Progenitor cell of endocrine pancreas (in vitro differentiated cells): ENCODE data around the gene ST13. TPM values are rescaled to one million over a fixed set of nuclear protein-coding genes. Genes with fewer than 3 reads are reported as not detected.
A peak's percentile ranks its signal among the peaks of the same experiment; 100 is the strongest.
"Not testable (repeated sequence)": the region's sequence is repeated elsewhere in the genome, so short reads cannot be mapped to it uniquely, and the experiment has no call there.

Experiments used
- DNase-seq: peaks from one replicate; pipeline ENCODE4 v3.0.0; 2021; ENCODE audit warnings: low spot score; ENCODE audit not compliant: unreplicated experiment
- H3K27ac Mint-ChIP-seq: 2 replicates; pipeline ENCODE4 v1.8.0; 2021; ENCODE audit warnings: mild to moderate bottlenecking, moderate library complexity, mixed read lengths
- H3K27me3 Mint-ChIP-seq: 2 replicates; pipeline ENCODE4 v1.8.0; 2021; ENCODE audit warnings: mixed read lengths
- H3K36me3 Mint-ChIP-seq: 2 replicates; pipeline ENCODE4 v1.8.0; 2022; ENCODE audit warnings: mixed read lengths; ENCODE audit not compliant: insufficient read depth
- H3K4me1 Mint-ChIP-seq: 2 replicates; pipeline ENCODE4 v1.8.0; 2021; ENCODE audit warnings: low read depth, mixed read lengths
- H3K4me3 Mint-ChIP-seq: 2 replicates; pipeline ENCODE4 v1.8.0; 2021; ENCODE audit warnings: low read depth, mild to moderate bottlenecking, moderate library complexity, mixed read lengths
- H3K9me3 Mint-ChIP-seq: 2 replicates; pipeline ENCODE4 v1.8.0; 2021; ENCODE audit warnings: low read depth, mixed read lengths
- CTCF ChIP-seq: fragments of 200-600 bp; sonication (generic); IDR thresholded peaks from one replicate; pipeline ENCODE4 v1.5.0; 2021; ENCODE audit warnings: antibody characterized with exemption, mild to moderate bottlenecking; ENCODE audit not compliant: unreplicated experiment
- total RNA-seq: library from RNA; stranded (reverse); gene quantifications from 2 replicates; pipeline ENCODE4 v1.2.1, GENCODE V29; 2021

ST13 gene
- total RNA-seq, 1 donor from 2014 or later: 372 TPM

DNA sequence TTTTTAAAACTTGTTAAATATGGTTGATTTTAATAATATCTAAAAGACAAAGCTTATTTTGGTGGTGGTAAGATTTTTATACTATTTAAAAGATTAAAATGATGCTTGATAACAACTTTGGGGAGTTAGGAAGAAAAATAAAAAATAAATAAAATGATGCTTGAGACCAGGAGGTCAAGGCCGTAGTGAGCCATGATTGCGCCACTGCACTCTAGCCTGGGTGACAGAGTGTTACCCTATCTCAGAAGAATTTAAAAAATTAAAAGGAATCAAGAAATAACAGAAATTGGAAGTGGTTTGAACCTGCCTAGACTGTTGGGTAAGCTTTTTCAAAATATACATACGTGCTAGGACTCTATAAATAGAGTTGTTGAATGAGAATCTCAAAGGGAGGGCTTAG is 17.6 kb upstream of the ST13 start:
- no peak for DNase-seq
- no peaks in the 10 kb centered on the region for H3K36me3 Mint-ChIP-seq
- H3K4me1 Mint-ChIP-seq: no peaks in the 10 kb centered on the region
- H3K9me3 Mint-ChIP-seq: no peaks in the 10 kb centered on the region
- no peak overlapping the region for H3K27ac Mint-ChIP-seq
- no peak for TF ChIP-seq CTCF
- H3K4me3 Mint-ChIP-seq: no peak overlapping the region
- no peaks in the 10 kb centered on the region for H3K27me3 Mint-ChIP-seq

DNA sequence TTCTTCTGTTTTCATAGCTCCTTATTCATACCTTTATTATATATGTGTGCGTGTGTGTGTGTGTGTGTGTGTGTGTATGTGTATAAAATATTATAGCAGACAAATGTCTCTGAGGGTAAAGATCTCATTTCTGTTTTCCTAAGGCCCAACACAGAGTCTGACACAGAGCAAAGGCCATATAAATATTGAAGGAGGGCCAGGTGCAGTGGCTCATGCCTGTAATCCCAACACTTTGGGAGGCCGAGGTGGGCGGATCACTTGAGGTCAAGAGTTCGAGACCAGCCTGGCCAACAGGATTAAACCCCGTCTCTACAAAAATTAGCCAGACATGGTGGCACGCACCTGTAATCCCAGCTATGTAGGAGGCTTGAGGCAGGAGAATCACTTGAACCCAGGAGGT is 11.9 kb upstream of the ST13 start:
- H3K27ac Mint-ChIP-seq, H3K27me3 Mint-ChIP-seq, H3K4me3 Mint-ChIP-seq, H3K36me3 Mint-ChIP-seq, H3K9me3 Mint-ChIP-seq, H3K4me1 Mint-ChIP-seq, DNase-seq: not testable (repeated sequence)

DNA sequence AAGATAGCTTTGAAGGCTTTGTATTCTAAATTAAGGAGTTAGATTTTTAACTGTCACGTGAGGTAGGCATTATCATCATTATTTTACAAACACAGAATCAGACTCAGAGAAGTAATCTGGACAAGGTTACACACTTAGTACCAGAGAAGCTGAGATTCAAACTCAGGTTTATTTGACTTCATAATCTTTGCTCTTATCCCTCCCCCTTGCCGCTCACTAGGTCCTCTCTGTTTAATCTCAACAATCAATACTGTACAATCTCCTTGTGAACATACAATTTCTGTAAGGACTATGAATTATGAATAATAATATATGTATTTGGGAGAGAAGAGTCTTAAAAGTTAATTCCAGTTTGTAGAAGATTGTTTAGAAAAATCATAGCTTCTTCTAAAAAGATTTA is 10.7 kb upstream of the ST13 start:
- Mint-ChIP-seq H3K9me3 (no peaks in the 10 kb centered on the region), H3K27me3 (no peaks in the 10 kb centered on the region), H3K27ac (peak overlapping the region; percentile 40), H3K4me1 (no peaks in the 10 kb centered on the region), H3K36me3 (no peaks in the 10 kb centered on the region), H3K4me3 (no peak overlapping the region)
- TF ChIP-seq CTCF: no peak
- no peak for DNase-seq

DNA sequence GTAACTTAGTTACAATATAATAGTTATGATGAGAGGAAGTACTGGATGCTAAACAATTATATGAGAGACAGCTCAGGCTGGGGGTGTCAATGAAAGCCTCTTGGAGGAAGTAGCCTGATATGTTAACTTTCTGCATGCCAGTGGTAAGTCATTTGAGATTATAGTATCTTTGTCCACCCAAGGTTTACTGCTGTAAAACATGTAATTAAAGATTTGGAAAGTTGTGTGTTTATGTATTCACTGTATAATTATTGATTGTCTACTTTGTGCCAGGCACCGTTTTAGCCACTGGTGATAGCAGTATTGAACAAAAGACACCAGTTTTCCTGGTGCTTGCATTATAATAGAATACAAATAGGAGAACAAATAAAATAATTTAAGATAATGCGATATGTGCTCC is 6.1 kb upstream of the ST13 start:
- Mint-ChIP-seq H3K4me3 (no peak overlapping the region), H3K27me3 (no peaks in the 10 kb centered on the region), H3K9me3 (no peaks in the 10 kb centered on the region), H3K27ac (no peak overlapping the region), H3K4me1 (peaks cover 10% of the 10 kb centered on the region), H3K36me3 (peaks cover 4% of the 10 kb centered on the region)
- no peak for DNase-seq
- TF ChIP-seq CTCF: no peak

GRCh38 chr22:40862013-40862412 is 5.6 kb upstream of the ST13 start, which contains the start of gene DNAJB7:
TSS of gene DNAJB7 (minus strand) at chr22:40862113. CDS start at chr22:40861994, 119 bp downstream.
- no peaks in the 10 kb centered on the region for H3K9me3 Mint-ChIP-seq
- H3K4me1 Mint-ChIP-seq: peaks cover 10% of the 10 kb centered on the region
- H3K36me3 Mint-ChIP-seq: peaks cover 4% of the 10 kb centered on the region
- no peak within 1 kb of the TSS for H3K4me3 Mint-ChIP-seq
- no peak for DNase-seq
- no peaks in the 10 kb centered on the region for H3K27me3 Mint-ChIP-seq
- no peak for TF ChIP-seq CTCF
- H3K27ac Mint-ChIP-seq: peak within 1 kb of the TSS; percentile 27

DNA sequence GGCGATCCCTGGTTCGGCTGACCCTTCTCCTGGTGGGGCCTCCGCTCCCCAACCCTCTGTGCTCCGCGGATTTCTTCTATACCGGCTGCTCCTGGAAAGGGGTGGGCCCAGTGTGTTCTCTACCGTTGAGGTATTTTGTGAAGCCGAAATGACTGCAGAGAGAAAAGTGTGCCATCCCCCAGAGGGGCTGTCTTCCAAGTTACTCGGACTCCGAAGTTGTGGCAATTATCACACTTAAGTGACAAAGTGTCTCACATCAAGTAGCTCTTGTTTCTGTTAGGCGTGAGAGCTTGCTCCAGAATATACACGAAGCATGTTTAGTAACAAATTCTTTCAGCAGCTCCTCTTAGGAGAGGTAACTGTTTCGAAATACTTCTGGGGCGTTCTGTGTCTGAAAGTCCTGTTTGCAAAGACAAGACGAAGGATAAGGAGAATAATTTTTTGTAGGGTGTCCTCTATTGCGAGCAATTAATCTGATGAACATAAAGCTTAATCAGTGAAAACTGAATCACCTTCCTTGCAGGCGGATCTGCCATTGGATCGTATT is 943 bp upstream of the ST13 start:
- peak overlapping the region; percentile 95 for H3K4me3 Mint-ChIP-seq
- DNase-seq: no peak
- H3K27ac Mint-ChIP-seq: peak overlapping the region; percentile 100
- no peak for TF ChIP-seq CTCF
- H3K36me3 Mint-ChIP-seq: peaks cover 6% of the 10 kb centered on the region
- H3K4me1 Mint-ChIP-seq: peaks cover 36% of the 10 kb centered on the region
- no peaks in the 10 kb centered on the region for H3K27me3 Mint-ChIP-seq
- no peaks in the 10 kb centered on the region for H3K9me3 Mint-ChIP-seq
